ENCODE measurements around the gene TNS3.

GRCh38 chr7:47461746-47462145 lies 120.2 kb downstream of the TNS3 start:
- TF ChIP-seq ZBTB33 (IDR thresholded peaks at IDR 0.05; ENCODE audit: borderline replicate concordance, low read depth), result no peak
- TF ChIP-seq GABPA (IDR thresholded peaks at IDR 0.05; ENCODE audit: low read depth), result no peak
- TF ChIP-seq RAD21 (IDR thresholded peaks at IDR 0.05; ENCODE audit: low read length), result no peak
- no peak for TF ChIP-seq FOXJ3 (CRISPR knock-in tag; IDR thresholded peaks at IDR 0.05)
- TF ChIP-seq NRF1 (IDR thresholded peaks at IDR 0.05; ENCODE audit: low read depth, low read length), result no peak
- TF ChIP-seq PBX3 (IDR thresholded peaks at IDR 0.05), result no peak
- TF ChIP-seq CTCF (IDR thresholded peaks at IDR 0.05), result no peak
- no peak for TF ChIP-seq USF2 (IDR thresholded peaks at IDR 0.05; ENCODE audit: borderline replicate concordance, low read depth, low read length)

Data from SK-N-SH (cell line).